Progenitor cell of endocrine pancreas (in vitro differentiated cells): ENCODE results near the gene FBN1. TPM values are rescaled to one million over a fixed set of nuclear protein-coding genes. Genes with fewer than 3 reads are reported as not detected.

Experiments used
- DNase-seq: peaks from one replicate; pipeline ENCODE4 v3.0.0; 2021; ENCODE audit warnings: low spot score; ENCODE audit not compliant: unreplicated experiment
- H3K27ac Mint-ChIP-seq: 2 replicates; pipeline ENCODE4 v1.8.0; 2021; ENCODE audit warnings: mild to moderate bottlenecking, moderate library complexity, mixed read lengths
- H3K27me3 Mint-ChIP-seq: 2 replicates; pipeline ENCODE4 v1.8.0; 2021; ENCODE audit warnings: mixed read lengths
- H3K36me3 Mint-ChIP-seq: 2 replicates; pipeline ENCODE4 v1.8.0; 2022; ENCODE audit warnings: mixed read lengths; ENCODE audit not compliant: insufficient read depth
- H3K4me1 Mint-ChIP-seq: 2 replicates; pipeline ENCODE4 v1.8.0; 2021; ENCODE audit warnings: low read depth, mixed read lengths
- H3K4me3 Mint-ChIP-seq: 2 replicates; pipeline ENCODE4 v1.8.0; 2021; ENCODE audit warnings: low read depth, mild to moderate bottlenecking, moderate library complexity, mixed read lengths
- H3K9me3 Mint-ChIP-seq: 2 replicates; pipeline ENCODE4 v1.8.0; 2021; ENCODE audit warnings: low read depth, mixed read lengths
- CTCF ChIP-seq: fragments of 200-600 bp; sonication (generic); IDR thresholded peaks from one replicate; pipeline ENCODE4 v1.5.0; 2021; ENCODE audit warnings: antibody characterized with exemption, mild to moderate bottlenecking; ENCODE audit not compliant: unreplicated experiment
- total RNA-seq: library from RNA; stranded (reverse); gene quantifications from 2 replicates; pipeline ENCODE4 v1.2.1, GENCODE V29; 2021

FBN1 gene
- total RNA-seq, 1 donor from 2014 or later, result 3.3 TPM

GRCh38 chr15:48415036-48415886, 230.2 kb downstream of the FBN1 start:
- Mint-ChIP-seq H3K4me1 (peaks cover 24% of the 10 kb centered on the region), H3K4me3 (no peak overlapping the region), H3K27ac (no peak overlapping the region), H3K27me3 (no peaks in the 10 kb centered on the region), H3K9me3 (no peaks in the 10 kb centered on the region), H3K36me3 (no peaks in the 10 kb centered on the region)
- TF ChIP-seq CTCF, result no peak
- no peak for DNase-seq

- Mint-ChIP-seq H3K36me3 (no peaks in the 10 kb centered on the region), H3K9me3 (no peaks in the 10 kb centered on the region), H3K27ac (no peak overlapping the region), H3K4me3 (no peak overlapping the region), H3K27me3 (no peaks in the 10 kb centered on the region), H3K4me1 (peaks cover 19% of the 10 kb centered on the region)
- no peak for TF ChIP-seq CTCF
- no peak for DNase-seq
Observed at GRCh38 chr15:48414015-48414414, 231.5 kb downstream of the FBN1 start.

DNA sequence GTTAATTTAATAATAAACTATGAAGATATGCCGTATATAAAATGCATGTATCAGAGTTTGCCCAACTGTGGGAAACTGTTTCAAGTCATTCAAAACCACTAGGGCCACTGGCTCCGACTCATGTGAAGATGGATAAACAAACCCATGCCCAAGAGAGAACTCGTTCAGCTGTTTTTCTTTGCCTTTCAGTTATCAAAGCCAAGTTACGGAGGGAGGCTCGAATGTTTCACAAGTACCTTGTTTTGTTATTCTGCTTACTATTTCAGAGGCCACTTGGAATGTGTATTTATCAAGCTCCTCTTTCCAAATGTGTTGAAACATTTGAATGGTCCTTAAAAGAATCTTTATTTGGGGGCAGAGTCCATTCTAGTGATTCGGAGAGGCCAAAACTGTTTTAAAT, 232.2 kb downstream of the FBN1 start:
- Mint-ChIP-seq H3K4me1 (peaks cover 12% of the 10 kb centered on the region), H3K27me3 (no peaks in the 10 kb centered on the region), H3K27ac (no peak overlapping the region), H3K4me3 (no peak overlapping the region), H3K9me3 (no peaks in the 10 kb centered on the region), H3K36me3 (no peaks in the 10 kb centered on the region)
- DNase-seq, result no peak
- no peak for TF ChIP-seq CTCF

- Mint-ChIP-seq H3K4me3 (no peak overlapping the region), H3K27ac (no peak overlapping the region), H3K9me3 (no peaks in the 10 kb centered on the region), H3K27me3 (no peaks in the 10 kb centered on the region), H3K4me1 (peaks cover 3% of the 10 kb centered on the region), H3K36me3 (no peaks in the 10 kb centered on the region)
- DNase-seq, result no peak
- TF ChIP-seq CTCF, result no peak
Observed at GRCh38 chr15:48411971-48412591, 233.4 kb downstream of the FBN1 start.

GRCh38 chr15:48409623-48410022, 235.9 kb downstream of the FBN1 start:
- Mint-ChIP-seq H3K27me3 (no peaks in the 10 kb centered on the region), H3K9me3 (no peaks in the 10 kb centered on the region), H3K27ac (no peak overlapping the region), H3K4me1 (peaks cover 3% of the 10 kb centered on the region), H3K4me3 (no peak overlapping the region), H3K36me3 (no peaks in the 10 kb centered on the region)
- DNase-seq, result no peak
- TF ChIP-seq CTCF, result no peak
